ENCODE measurements around the gene LILRA1.
"Not testable (repeated sequence)": the region's sequence is repeated elsewhere in the genome, so short reads cannot be mapped to it uniquely, and the experiment has no call there.

- TF ChIP-seq CTCF (IDR thresholded peaks at IDR 0.05); EZH2 (IDR thresholded peaks at IDR 0.05; ENCODE audit: borderline replicate concordance, insufficient read depth, low read depth, low read length, poor library complexity, severe bottlenecking): not testable (repeated sequence)
Observed at GRCh38 chr19:54575205-54575604, 18.2 kb upstream of the LILRA1 start.
